H1 (cell line): ENCODE data around the gene DNAAF5.
"Not testable (repeated sequence)": the region's sequence is repeated elsewhere in the genome, so short reads cannot be mapped to it uniquely, and the experiment has no call there.

Experiments
- BCL11A ChIP-seq, 2 experiments: IDR thresholded peaks; one replicate each; pipeline ENCODE4 v1.6.1; 2011; ENCODE audit warnings: low read depth in 2 of 2, low read length in 2 of 2, mild to moderate bottlenecking in 2 of 2
- CHD2 ChIP-seq: IDR thresholded peaks from 2 replicates; pipeline ENCODE4 v1.6.1; 2012; ENCODE audit warnings: low read length, improper control_type of control experiment
- FOSL1 ChIP-seq: IDR thresholded peaks from 2 replicates; pipeline ENCODE4 v1.6.1; 2011; ENCODE audit warnings: mild to moderate bottlenecking, low read depth, low read length, moderate library complexity; ENCODE audit not compliant: insufficient read depth
- POLR2A ChIP-seq, 2 experiments: IDR thresholded peaks; 1 replicate in 1 of 2; 2 replicates in 1 of 2; pipeline ENCODE4 v1.6.1; 2011; ENCODE audit warnings: low read depth in 2 of 2, low read length in 2 of 2, mild to moderate bottlenecking in 2 of 2; ENCODE audit errors: control extremely low read depth in 1 of 2
- RAD21 ChIP-seq, 2 experiments: IDR thresholded peaks in 1 of 2; conservative IDR thresholded peaks in 1 of 2; 2 replicates each; pipeline ENCODE4 v1.6.1; 2011; ENCODE audit warnings: low read depth in 2 of 2, low read length in 2 of 2, improper control_type of control experiment in 1 of 2, inconsistent platforms in 1 of 2, mild to moderate bottlenecking in 1 of 2, moderate library complexity in 1 of 2
- SIX5 ChIP-seq: IDR thresholded peaks from 2 replicates; pipeline ENCODE4 v1.6.1; 2011; ENCODE audit warnings: mild to moderate bottlenecking, low read depth, low read length
- SUZ12 ChIP-seq: fragments of 200-600 bp; sonication (generic); IDR thresholded peaks from 2 replicates; pipeline ENCODE4 v1.6.1; 2012; ENCODE audit warnings: mild to moderate bottlenecking, inconsistent platforms, low read length, moderate library complexity, mixed read lengths
- TF ChIP-seq, protein P1 (sequence below), 3 experiments: IDR thresholded peaks; 1 replicate in 2 of 3; 2 replicates in 1 of 3; pipeline versions ENCODE4 v1.5.1 to v1.6.1; 2011; ENCODE audit warnings: low read length in 3 of 3, mild to moderate bottlenecking in 3 of 3, inconsistent platforms in 2 of 3, low read depth in 1 of 3, moderate library complexity in 1 of 3; ENCODE audit not compliant: insufficient read depth in 1 of 3; ENCODE audit errors: control extremely low read depth in 1 of 3

DNA sequence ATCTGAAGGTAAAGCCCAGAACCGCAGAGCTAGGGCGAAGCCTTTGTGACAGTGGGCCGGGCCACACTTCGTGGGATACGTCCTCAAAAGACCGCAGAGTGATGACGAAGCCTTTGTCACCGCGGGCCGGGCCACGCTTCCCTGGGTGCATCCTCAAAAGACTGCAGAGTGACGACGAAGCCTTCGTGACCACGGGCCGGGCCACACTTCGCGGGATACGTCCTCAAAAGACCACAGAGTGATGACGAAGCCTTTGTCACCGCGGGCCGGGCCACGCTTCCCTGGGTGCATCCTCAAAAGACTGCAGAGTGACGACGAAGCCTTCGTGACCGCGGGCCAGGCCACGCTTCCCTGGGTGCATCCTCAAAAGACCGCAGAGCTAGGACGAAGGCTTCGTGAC lies 25.8 kb downstream of the DNAAF5 start:
- TF ChIP-seq RAD21 (IDR thresholded peaks at IDR 0.05 in 1 of 2, conservative IDR thresholded peaks at IDR 0.05 in 1 of 2; ENCODE audit: low read depth in 2 of 2, low read length in 2 of 2); FOSL1; POLR2A (IDR thresholded peaks at IDR 0.05; ENCODE audit: control extremely low read depth in 1 of 2, low read depth in 2 of 2, low read length in 2 of 2); SUZ12; BCL11A (IDR thresholded peaks at IDR 0.05; ENCODE audit: low read depth in 2 of 2, low read length in 2 of 2); SIX5; CHD2: not testable (repeated sequence)
- TF ChIP-seq, protein P1, sequence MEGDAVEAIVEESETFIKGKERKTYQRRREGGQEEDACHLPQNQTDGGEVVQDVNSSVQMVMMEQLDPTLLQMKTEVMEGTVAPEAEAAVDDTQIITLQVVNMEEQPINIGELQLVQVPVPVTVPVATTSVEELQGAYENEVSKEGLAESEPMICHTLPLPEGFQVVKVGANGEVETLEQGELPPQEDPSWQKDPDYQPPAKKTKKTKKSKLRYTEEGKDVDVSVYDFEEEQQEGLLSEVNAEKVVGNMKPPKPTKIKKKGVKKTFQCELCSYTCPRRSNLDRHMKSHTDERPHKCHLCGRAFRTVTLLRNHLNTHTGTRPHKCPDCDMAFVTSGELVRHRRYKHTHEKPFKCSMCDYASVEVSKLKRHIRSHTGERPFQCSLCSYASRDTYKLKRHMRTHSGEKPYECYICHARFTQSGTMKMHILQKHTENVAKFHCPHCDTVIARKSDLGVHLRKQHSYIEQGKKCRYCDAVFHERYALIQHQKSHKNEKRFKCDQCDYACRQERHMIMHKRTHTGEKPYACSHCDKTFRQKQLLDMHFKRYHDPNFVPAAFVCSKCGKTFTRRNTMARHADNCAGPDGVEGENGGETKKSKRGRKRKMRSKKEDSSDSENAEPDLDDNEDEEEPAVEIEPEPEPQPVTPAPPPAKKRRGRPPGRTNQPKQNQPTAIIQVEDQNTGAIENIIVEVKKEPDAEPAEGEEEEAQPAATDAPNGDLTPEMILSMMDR (IDR thresholded peaks at IDR 0.05; ENCODE audit: control extremely low read depth in 1 of 3, insufficient read depth in 1 of 3, low read depth in 1 of 3, low read length in 3 of 3) = not testable (repeated sequence)
